ENCODE data around the gene CUEDC1. TPM values are rescaled to one million over a fixed set of nuclear protein-coding genes. Genes with fewer than 3 reads are reported as not detected.

Gene CUEDC1
- total RNA-seq, 4 donors from 2014 or later = 35.7 to 60.3 (median 45.6) TPM

- H3K36me3 ChIP-seq = peaks cover 0 to 49% of the 10 kb centered on the region in 2 donors
Observed at GRCh38 chr17:57881783-57882351, 73.3 kb downstream of the CUEDC1 start.

GRCh38 chr17:57881143-57881542 lies 74.1 kb downstream of the CUEDC1 start:
- peaks cover 8 to 67% (median 42%) of the 10 kb centered on the region in 3 donors for H3K4me1 ChIP-seq
- TF ChIP-seq POLR2AphosphoS5 (IDR thresholded peaks at IDR 0.05) (peak; percentile 77), POLR2A (IDR thresholded peaks at IDR 0.05) (no peak), EP300 (IDR thresholded peaks at IDR 0.05) (no peak), CTCF (IDR thresholded peaks at IDR 0.05) (no peak)
- no peak overlapping the region for H3K4me3 ChIP-seq
- H3K9me3 ChIP-seq = no peaks in the 10 kb centered on the region
- H3K27me3 ChIP-seq = no peaks in the 10 kb centered on the region
- H3K36me3 ChIP-seq = peaks cover 0 to 50% of the 10 kb centered on the region in 2 donors
- peak overlapping the region; percentile 76 to 99 (median 89) for H3K27ac ChIP-seq
- WGBS, 2 donors (ENCODE audit: low coverage in 1 of 2) = 11% methylated on average over 8 of the region's 8 CpGs; no CpG with 5 or more reads in 1 of the 2 donors
- peak; percentile 67 for ATAC-seq

More at GRCh38 chr17:57881783-57882351, 73.3 kb downstream of the CUEDC1 start:
- Histone ChIP-seq H3K9me3 (no peaks in the 10 kb centered on the region), H3K4me1 (peaks cover 8 to 59% (median 35%) of the 10 kb centered on the region in 3 donors), H3K27ac (peak overlapping the region; percentile 76 to 99 (median 89)), H3K27me3 (no peaks in the 10 kb centered on the region), H3K4me3 (no peak overlapping the region)
- WGBS, 2 donors (ENCODE audit: low coverage in 1 of 2) = 40% methylated on average over 1 of the region's 9 CpGs; no CpG with 5 or more reads in 1 of the 2 donors
- TF ChIP-seq POLR2A (IDR thresholded peaks at IDR 0.05) (no peak), EP300 (IDR thresholded peaks at IDR 0.05) (no peak), CTCF (IDR thresholded peaks at IDR 0.05) (no peak)
- peak; percentile 39 for ATAC-seq

GRCh38 chr17:57880086-57880456 lies 75.1 kb downstream of the CUEDC1 start:
- 68 to 91% methylated on average over 4 to 8 of the region's 8 CpGs for WGBS, 2 donors (ENCODE audit: low coverage in 1 of 2)
- Histone ChIP-seq H3K27ac (peak overlapping the region; percentile 56 to 99 (median 89)), H3K9me3 (no peaks in the 10 kb centered on the region), H3K36me3 (peaks cover 0 to 42% of the 10 kb centered on the region in 2 donors), H3K4me1 (peaks cover 15 to 77% (median 53%) of the 10 kb centered on the region in 3 donors), H3K4me3 (no peak overlapping the region), H3K27me3 (no peaks in the 10 kb centered on the region)
- TF ChIP-seq CTCF (IDR thresholded peaks at IDR 0.05) = no peak
- no peak for TF ChIP-seq POLR2A (IDR thresholded peaks at IDR 0.05)
- TF ChIP-seq POLR2AphosphoS5 (IDR thresholded peaks at IDR 0.05) = no peak
- TF ChIP-seq EP300 (IDR thresholded peaks at IDR 0.05) = no peak
- no peak for ATAC-seq

- peaks cover 17 to 82% (median 58%) of the 10 kb centered on the region in 3 donors for H3K4me1 ChIP-seq
- no peak for ATAC-seq
- no peaks in the 10 kb centered on the region for H3K9me3 ChIP-seq
Observed at GRCh38 chr17:57879437-57880085, 75.7 kb downstream of the CUEDC1 start.

More at GRCh38 chr17:57879437-57880085, 75.7 kb downstream of the CUEDC1 start:
- H3K27ac ChIP-seq = peak overlapping the region; percentile 56 to 99 (median 89)
- H3K4me3 ChIP-seq = no peak overlapping the region
- WGBS, 2 donors (ENCODE audit: low coverage in 1 of 2) = 39 to 41% methylated on average over 3 to 5 of the region's 12 CpGs
- peaks cover 0 to 37% of the 10 kb centered on the region in 2 donors for H3K36me3 ChIP-seq
- TF ChIP-seq POLR2A (IDR thresholded peaks at IDR 0.05) (no peak), EP300 (IDR thresholded peaks at IDR 0.05) (no peak), CTCF (IDR thresholded peaks at IDR 0.05) (no peak), POLR2AphosphoS5 (IDR thresholded peaks at IDR 0.05) (no peak)
- no peaks in the 10 kb centered on the region for H3K27me3 ChIP-seq
